ENCODE results near the gene C20orf204. TPM values are rescaled to one million over a fixed set of nuclear protein-coding genes. Genes with fewer than 3 reads are reported as not detected.

The C20orf204 gene
- total and polyA plus RNA-seq, 10 of the 15 experiments (the other 5 are each of a cell fraction or from before 2014, with no cell fraction given), result 0.24 to 56.0 (median 12.4) TPM

DNA sequence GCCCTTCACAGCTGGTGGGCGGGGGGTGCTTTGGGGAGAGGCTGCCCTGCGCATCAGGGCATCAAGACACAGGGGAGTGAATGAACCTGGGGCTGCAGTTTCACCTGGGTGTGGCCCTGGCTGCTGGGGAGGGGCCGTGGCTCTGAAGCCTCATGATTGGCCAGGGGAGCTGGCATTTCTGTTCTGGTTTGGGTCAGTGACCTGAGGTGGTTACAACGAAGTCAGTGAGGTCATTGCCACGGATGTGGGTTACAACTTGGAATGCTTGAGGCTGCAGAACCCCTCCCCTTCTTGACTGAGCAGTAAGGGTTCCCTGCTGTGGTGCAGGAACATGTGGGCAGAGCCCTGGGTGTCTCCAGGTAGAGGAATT is 30.0 kb downstream of the C20orf204 start (continued):
- TF ChIP-seq CTCF (IDR thresholded peaks at IDR 0.05 in 2 of 3, conservative IDR thresholded peaks at IDR 0.05 in 1 of 3; ENCODE audit: control insufficient read depth in 2 of 3, extremely low read depth in 1 of 3, insufficient read depth in 1 of 3, low read depth in 3 of 3, low read length in 3 of 3), result no peak
- no peak for TF ChIP-seq NFXL1 (IDR thresholded peaks at IDR 0.05; ENCODE audit: borderline replicate concordance)
- no peak for TF ChIP-seq KDM1A (IDR thresholded peaks at IDR 0.05; ENCODE audit: borderline replicate concordance)
- TF ChIP-seq NR2C2 (IDR thresholded peaks at IDR 0.05; ENCODE audit: borderline replicate concordance, control insufficient read depth, insufficient read length, low read depth), result no peak
- TF ChIP-seq TCF7 (IDR thresholded peaks at IDR 0.05; ENCODE audit: borderline replicate concordance), result no peak
- no peak for TF ChIP-seq SRF (IDR thresholded peaks at IDR 0.05; ENCODE audit: low read depth in 2 of 2, low read length in 2 of 2)
- no peak for TF ChIP-seq SREBF2 (IDR thresholded peaks at IDR 0.05; ENCODE audit: low read length)
- no peak for TF ChIP-seq IRF4 (IDR thresholded peaks at IDR 0.05; ENCODE audit: low read depth, low read length)
- no peak for TF ChIP-seq SMAD5 (IDR thresholded peaks at IDR 0.05; ENCODE audit: low read depth)
- no peak for TF ChIP-seq USF1 (IDR thresholded peaks at IDR 0.05; ENCODE audit: borderline replicate concordance, extremely low read length, insufficient read depth, low read depth, low read length)
- TF ChIP-seq ZNF217 (IDR thresholded peaks at IDR 0.05), result no peak

All from GM12878 (cell line).